Stimulated activated CD4-positive, alpha-beta T cell treated with anti-CD3 and anti-CD28 coated beads, Interleukin-2, amount 100 ng/mL, for 4 hours (primary cell): ENCODE data around the gene PLXNC1.

ENCODE experiments used
- DNase-seq: peaks from one replicate; pipeline ENCODE4 v3.0.0-alpha.2; 2020; ENCODE audit warnings: low read depth

The PLXNC1 gene

DNA sequence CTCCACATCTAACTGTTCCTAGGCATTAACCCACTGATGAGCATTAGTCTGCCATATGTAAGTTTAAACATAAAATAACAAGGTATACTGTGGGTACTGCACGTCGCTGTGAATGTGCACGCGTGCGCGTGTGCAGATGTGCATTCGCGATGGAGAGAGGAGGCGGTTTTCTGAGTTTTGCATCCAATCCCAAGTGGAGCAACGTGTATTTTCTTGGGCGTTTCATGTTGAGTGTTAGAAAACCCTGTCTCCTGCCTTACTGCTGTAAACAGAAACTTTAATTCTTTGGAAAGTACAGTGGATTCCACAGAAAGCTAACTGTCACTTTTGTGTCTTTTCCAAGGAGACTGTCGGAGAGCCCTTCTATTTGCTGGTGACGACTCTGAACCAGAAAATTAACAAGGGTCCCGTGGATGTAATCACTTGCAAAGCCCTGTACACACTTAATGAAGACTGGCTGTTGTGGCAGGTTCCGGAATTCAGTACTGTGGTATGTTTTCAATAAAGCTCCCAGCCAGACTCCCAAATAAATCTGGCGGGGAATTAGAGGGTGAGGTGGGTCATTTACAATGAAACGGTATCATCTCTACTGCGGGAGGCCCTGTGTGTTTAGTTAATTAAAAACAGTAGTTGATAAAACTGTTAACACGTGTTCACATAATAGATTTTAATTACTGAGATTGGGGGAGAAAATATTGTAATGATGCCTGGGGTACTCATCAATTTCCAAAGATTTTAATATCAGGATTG, 116.5 kb downstream of the PLXNC1 start:
- no peak for DNase-seq

DNA sequence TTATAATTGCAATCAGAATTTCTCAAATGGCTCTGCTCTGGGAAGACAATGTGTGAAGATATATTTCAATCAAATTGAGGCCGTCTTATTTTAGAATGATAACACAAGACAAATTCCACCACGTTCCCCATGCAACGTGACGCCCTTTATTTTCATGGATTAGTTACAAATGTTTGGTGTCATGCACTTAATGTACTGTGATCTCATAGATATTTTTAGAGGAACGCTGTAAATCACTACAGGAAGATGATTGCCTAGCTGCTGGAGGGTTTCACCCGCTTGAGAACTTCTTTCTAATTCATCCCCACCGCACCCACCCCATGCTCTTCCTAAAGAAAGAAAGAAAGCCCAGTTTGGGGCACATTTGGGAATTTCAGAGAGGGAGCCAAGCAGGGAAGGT, 117.2 kb downstream of the PLXNC1 start:
- DNase-seq: no peak

DNA sequence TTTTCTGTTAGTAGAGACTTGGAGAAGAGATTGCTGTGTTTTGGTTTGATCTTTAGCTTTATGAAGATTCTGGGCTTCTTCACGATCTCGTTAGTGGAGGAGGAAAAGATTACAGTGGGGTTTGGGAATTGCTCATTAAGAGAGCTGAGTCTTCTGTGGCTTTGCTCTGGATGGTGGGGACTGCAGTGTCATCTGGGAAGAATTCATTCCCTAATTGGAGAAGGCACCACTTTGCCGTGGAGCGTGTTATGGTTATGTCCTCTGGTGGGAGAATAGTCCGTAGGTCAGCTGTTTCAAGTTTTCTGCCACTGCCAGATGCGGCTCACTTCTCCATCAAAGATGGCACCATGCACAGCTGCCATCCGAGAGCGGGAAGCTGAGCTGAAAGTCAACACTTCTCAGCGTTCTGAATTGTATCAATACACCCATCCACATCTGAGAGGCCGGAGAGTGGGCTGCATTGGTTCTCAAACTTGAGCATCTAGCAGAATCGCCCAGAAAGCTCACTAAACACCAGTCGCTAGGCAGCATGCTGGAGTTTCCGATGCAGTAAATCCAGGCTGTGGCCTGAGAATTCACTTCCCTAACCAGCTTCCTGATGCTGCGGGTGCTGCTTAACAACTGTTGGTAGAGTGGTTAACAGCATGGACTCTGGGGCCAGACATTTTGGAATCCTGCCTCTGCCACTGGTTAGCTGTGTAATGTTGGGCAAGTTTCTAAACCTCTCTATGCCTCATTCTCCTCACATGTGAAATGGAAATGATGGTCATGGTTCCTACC, 117.8 kb downstream of the PLXNC1 start:
- DNase-seq: no peak

DNA sequence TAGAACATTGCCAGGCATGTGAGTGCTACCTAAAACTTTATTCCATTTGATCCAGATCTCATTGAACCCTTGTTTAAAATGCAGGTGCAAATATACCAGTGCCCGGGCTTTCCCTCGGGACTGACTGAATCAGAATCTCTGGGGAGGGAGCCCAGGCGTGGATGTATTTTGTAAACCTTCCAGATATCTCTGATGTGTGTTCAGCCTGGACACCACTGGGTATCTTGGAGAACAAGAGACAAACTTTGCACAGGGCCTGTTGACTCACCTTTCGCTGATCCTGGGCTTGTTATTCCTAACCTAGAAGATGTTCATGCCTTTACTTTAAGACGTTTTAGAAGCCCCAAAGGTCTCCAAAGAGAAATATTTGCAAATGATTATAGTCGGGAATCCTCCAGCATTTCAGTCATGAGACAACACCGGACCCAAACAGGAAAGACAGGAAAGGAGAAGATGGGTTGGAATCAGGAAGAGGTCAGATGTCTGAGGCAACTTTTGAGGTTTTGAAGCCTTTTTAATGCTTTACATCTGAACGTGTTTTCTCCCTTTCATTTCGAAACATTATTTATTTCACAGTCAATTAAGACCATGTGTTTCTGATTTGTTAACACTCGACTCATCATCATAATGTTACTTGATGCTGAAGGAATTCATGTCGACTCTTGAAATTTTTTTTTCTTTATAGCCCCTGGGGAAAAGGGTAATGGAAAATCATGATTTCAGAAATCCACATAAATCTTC, 118.6 kb downstream of the PLXNC1 start:
- no peak for DNase-seq

DNA sequence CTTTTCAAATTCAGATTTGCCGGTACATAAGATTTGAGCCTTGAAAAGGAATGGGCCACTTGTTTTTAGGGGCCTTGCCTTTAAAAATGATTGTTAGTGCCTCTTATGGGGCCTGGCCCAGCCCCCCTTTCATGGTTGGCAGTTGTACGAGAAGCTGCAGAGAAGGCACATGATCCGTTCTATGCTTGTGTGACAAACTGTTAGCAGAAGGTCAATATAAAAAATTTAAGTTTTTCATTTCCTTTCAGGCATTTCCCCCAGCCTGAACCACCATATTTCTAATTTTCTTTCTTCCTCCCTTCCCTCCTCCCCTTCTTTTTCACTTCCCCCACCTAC, 119.1 kb downstream of the PLXNC1 start:
- no peak for DNase-seq

DNA sequence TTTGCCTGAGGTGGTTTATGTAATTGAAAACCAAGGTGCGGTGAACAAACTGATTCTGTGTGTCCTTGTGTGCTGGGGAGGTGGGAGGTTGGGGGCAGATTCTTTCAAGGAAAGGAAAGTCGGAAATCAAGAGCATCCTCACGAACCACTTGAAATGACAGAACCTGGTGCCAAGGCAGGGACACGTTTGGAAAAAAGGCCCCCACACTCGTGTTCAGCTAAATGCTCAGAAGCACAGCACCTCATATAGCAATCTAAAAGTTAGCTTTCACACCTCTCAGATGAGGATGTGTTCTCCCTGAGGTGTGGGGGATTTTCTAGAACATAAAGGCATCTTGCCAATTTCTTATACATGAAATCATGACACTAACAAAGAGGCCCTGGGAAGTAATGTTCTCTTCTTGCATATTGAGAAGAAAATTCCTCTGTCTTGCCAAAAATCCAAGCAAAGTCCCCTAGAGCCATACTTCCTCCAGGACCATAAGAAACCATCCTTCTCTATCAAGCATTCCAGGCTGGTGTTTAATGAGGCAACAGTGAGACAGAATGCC, 119.6 kb downstream of the PLXNC1 start:
- no peak for DNase-seq

DNA sequence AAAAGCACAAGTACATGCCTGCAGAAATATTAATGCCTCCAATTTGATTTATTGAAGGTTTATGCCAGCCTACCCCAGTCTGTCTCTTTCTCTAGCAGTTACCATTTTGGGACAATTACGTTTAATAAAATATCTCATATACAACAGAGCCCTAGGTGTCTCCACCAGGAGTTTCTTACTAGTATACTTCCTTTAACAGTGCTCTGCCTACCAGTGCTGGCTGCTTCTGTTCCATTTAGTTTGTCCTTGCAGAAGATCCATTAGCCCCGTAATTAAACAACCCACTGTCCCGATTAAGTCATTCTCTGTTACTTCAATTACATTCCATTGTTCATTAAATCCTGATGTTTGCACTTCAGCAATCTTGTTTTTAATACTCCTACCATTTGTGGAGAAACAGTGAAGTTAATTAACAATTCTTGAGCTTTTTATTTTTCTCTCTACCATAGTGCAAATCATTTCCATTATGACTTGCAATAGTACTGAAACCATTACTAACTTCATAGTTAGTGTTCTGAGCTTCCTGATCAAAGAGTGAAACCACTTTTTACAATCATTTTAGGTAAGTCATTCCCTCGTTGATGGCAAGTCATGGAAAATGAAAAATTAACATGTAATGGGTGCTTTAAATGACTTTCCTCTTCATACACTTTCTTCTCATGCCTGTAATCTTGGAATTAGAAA, 121.1 kb downstream of the PLXNC1 start:
- DNase-seq: no peak

DNA sequence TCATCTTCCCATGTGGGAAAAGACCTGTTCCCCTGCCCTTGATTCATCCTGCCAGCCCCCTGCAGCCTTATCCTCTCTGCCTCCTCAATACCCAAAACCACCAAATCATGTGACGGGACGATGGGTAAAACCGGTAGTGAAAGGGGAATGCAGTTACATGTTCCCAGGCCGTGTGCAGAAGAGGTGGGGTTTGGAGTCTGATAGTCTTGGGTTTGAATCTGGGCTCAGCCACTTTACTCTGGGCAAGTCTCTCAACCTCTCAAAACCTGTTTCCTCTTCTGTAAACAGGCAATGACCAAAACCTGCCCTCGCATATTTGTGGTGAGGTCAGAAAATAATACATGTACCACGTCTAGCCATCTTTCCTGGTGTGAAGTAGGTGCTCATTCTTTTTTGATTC, 123.0 kb downstream of the PLXNC1 start:
- no peak for DNase-seq

DNA sequence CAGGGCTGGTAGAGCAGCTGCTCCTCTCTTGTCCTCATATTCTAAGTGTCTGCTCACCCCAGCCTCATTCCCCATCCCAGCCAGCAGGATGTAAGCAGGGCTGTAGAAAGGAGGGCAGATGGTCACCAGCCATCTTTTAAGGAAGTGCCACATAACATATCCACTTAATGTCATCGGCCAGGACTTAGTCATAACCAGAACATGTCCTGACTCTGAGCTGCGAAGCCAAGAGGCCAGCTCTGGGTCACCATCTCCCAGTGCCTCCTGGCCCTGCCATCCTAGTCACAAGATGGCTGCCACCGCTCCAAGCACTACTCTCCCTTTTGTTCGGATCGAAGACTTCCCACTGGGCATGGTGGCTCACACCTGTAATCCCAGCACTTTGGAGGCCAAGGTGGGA, 123.9 kb downstream of the PLXNC1 start:
- no peak for DNase-seq

DNA sequence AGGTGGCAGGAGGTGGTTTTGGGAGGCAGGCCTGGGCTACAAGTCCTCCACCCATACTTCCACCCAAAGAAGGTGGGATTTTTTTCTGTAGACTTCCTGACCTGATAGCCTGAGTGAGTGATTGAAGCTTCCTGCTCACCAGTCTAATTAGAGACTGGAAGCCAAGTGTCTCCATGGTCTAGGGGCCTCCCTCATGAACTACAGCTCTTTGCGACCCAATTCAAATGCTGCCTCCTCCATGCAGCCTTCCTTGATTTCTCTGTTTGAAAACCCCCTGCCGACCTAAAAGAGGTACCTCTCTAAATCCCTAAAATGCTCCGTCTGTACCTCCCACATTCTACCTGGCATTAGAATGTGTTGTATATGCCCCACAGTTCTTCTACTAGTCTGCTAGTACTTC, 124.9 kb downstream of the PLXNC1 start:
- no peak for DNase-seq

DNA sequence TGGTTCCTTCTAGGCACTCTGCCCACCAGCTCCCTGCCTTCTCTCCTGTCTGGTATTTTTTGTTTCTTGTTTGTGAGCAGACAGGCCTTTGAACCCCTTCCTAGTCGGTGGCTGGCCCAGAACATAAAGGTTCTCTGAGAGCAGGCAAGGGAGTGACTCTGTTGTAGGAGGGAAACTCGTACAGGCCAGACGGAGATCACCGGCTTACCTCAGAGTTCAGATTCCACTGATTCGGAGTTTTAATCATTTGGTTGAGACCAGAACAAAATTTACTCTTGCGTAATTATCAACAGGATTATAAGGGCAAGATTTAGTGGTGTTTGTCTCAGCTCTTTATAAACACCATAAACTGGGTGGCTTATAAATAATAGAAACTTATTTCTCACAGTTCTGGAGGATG, 128.3 kb downstream of the PLXNC1 start:
- no peak for DNase-seq

DNA sequence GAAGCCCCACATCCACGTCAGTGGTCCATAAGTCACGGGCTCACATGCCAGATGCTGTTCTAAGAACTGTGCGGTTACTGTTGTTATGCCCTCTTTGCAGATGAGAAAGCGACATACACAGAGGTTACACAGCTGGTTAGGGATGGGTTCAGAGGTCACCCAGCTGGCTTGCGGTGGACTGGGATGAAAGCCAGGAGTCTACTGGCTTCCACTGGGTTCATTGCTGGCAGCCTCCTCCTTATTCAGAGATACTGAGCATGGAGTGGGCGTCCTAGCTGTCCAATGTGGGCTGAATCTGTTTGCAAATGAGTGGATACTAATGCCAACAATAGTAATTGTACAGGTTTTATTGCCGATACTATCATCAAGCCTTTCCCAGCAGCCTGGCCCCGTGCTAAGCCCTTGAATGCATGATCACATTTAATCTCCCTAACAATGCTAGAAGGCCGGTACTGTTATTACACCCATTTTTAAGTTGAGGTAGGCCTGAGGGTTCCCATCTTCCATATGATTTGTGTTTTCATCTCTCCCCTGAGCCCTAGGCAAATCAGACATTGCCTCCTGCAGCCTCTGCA, 129.1 kb downstream of the PLXNC1 start:
- DNase-seq: no peak

DNA sequence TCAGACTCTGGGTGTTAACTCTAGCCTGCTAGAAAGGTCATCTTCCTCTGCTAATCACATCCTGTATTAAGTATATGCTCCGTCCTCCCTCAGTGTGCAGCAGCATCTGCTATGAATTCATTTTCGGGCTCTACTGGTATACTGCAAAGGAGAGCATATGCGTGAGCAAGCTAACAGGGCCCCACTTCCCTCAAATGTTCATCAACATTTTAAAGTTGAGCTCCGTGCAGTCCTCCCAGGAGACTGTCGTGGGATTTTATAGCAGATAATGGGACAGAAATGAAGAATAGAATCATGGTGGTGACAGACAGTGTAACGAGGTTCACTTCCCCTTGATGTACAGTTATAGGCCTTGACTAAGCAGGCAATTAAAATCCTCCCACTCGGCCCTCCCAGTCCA, 131.7 kb downstream of the PLXNC1 start:
- DNase-seq: no peak

DNA sequence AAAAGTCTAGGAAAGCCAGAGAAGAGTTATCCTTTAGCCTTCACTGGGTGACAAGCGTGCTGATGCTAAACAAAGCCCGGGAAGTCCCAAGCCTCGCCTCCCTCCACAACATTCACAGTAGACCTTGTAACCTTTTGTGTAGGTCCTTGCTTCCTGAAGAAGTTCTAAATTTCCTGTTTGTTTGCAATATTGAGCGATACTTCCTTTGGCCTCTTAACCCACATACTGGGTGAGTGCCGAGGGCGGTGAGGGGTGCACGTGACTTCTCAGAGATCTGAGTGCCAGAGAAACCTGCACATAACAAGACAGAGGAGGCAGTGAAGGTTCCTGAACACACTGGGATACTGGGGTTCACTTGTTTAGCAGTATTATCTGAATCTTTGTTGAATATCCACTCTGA, 134.3 kb downstream of the PLXNC1 start:
- DNase-seq: no peak

DNA sequence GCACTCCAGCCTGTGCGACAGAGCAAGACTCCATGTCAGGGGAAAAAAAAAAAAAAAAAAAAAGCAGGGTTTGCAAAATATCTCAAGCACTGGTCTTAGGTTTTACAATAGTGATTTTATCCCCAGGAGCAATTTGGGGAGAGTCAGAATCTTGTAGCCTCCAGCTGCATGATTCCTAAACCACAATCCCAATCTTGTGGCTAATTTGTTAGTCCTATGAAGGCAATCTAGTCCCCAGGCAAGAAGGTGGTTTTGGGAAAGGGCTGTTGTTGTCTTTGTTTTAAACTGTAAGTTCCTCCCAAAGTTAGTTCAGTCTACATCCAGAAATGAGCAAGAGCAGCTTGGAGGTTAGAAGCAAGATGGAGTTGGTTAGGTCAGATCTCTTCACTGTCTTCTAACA, 135.7 kb downstream of the PLXNC1 start:
- no peak for DNase-seq

DNA sequence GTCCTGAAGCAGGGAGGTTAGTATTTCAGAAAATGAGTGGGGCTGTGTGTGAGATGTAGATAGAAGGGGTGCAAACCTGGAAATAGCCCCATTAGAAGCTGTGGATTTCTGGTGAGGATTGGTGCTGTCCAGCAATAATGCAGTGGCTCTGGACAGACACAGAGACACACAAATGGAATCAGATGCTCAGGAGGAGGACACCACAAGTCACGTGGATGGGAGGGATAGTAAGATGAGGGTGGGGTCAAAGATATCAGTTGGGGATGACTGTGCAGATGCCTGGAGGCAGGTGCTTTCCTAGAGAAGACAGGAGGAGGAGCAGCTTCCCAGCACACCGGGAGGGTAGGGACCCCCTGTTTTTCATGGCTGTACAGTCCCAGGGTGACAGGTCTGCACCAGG, 136.5 kb downstream of the PLXNC1 start:
- no peak for DNase-seq

DNA sequence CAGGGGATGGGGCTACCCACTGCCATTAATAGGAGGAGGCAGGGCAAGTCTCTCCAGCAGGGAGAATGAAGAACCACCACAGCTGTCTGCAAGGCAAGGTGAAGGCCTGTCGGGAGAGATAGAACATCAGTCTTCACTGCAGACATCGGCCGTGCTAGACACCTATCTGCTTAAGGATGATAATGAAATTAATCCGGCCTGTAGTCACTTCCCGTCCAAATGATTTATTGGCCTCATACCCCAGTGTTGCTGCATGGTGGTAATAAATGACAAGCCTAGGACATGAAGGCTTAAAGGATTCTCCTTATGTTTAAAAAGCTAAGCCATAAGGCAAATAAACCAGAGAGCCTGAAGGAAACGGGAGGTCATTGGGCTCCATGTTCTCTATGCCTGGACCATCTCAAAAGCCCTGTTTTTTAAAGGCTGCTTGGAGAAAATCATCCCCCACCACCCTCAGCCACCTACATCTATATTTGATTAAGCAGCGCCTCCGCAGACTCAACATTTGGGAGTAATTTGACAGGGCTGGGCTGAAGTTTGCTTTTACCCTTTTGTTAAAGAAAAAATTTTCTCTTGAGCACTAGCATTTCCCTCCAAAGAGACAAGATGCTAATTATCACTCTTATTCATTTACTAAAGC, 137.7 kb downstream of the PLXNC1 start:
- no peak for DNase-seq

DNA sequence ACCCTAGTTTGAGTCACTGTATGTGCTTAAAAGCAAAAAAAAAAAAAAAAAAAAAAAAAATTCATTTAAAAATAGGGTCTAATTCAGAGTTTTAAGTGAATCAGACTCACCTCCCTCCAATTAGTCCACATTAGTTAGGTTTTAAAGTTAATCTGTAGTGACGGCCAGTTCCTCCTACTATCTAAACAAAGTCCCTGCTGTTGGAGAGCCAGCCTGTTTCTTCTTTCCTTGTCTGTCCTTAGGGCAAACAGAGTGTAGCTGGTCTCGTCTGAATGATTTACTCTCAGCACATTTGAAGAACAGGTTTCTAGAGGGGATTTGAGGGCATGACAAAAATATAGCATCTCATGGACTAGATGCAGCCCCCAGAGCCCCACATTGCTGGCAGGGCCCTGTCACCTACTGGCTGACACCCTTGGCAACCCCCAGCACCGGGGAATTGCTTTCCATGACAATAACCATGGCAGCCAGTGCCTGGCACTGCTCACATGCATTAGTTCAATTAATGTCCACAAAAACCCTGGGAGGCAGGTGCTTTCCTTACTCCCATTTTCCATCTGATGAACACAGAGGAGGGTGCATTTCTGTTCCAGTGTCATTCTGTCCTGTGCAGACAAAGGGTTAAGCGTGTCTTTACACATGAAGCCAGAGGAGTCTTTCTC, 138.3 kb downstream of the PLXNC1 start:
- DNase-seq: no peak

DNA sequence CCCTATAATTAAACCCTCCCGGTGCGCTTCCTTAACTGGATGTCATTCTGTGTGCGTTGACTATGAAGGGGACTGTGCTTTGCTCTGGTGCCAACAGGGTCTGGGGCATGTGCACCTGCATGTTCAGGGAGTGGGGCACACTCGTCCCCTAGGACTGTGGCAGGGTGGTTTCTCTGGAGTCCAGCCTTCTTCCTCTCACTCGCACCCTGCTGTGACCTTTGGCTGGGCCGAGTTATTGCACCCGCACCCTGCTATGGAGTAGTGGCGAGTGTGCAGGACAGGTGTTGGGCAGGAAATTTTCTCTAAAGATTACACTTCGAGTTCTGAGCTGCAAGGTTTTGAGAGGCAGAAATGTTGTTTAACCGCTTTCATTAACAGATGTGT, 138.9 kb downstream of the PLXNC1 start:
- no peak for DNase-seq

DNA sequence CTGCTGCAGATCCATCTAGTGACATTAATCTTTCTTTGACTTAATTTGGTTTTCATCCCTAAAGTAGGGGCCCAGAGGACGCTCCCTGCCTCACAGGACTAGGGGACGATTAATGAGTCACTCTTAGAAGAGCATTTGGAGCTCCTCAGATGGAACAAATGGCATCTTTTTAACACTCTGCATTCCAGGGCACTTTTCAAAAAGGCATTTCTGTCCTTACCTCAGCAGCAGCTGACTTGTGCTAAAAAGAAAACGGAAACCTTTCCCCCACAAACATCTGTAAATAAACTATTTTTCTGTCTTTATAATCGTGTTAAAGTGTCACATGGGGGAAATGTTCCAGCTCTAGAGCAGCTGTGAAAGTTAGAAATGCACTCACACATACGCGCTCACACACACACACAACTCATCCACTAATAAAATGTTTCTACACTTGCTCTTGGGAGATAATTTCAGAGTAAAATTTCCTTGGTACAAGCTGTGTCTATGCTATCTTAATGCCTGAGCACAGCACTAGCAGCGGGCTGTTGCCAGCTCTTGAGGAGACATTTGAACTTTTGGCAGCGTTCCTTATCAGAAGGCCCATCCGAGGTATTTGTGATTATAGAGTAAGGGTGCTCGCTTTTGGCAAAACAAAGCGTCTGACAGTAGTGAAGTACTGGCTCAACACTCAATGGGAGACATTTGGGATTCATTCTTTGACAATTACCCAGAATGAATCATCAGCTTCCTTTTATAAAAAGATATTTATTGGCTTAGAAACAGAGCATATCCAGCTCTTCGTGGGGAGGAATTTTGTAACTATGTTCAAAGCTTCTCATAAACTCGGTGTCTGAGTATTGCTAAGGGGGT, 141.3 kb downstream of the PLXNC1 start:
- DNase-seq: no peak
